Measurements from ENCODE around the gene MGME1. TPM values are rescaled to one million over a fixed set of nuclear protein-coding genes. Genes with fewer than 3 reads are reported as not detected.

Gene MGME1
- total RNA-seq, 1 experiment from 2014 or later, result 15.1 TPM

GRCh38 chr20:17967521-17968365 is 1.1 kb upstream of the MGME1 start:
- Histone ChIP-seq H3K9ac (ENCODE audit: low read length) (peak overlapping the region; percentile 99), H3K36me3 (ENCODE audit: low read depth, low read length) (peaks cover 47% of the 10 kb centered on the region), H3K4me3 (ENCODE audit: low read length) (peak overlapping the region; percentile 74), H3K79me2 (ENCODE audit: low read length) (peaks cover 98% of the 10 kb centered on the region), H3F3A (ENCODE audit: low read length, unreplicated experiment) (no peaks in the 10 kb centered on the region), H3K27me3 (ENCODE audit: low read length) (no peaks in the 10 kb centered on the region), H3K4me2 (ENCODE audit: low read length) (peak overlapping the region; percentile 89), H3K4me1 (ENCODE audit: insufficient read depth, low read length) (peaks cover 59% of the 10 kb centered on the region), H3K9me2 (replicated peaks; ENCODE audit: low read length) (no peaks in the 10 kb centered on the region), H4K20me1 (ENCODE audit: low read length) (peaks cover 66% of the 10 kb centered on the region), H3K27ac (ENCODE audit: low read length) (peak overlapping the region; percentile 95), H3K9me3 (ENCODE audit: low read length) (no peaks in the 10 kb centered on the region), H2AFZ (ENCODE audit: low read length) (peak overlapping the region; percentile 33; the same call in 1 of the 2 replicates)
- DNase-seq (peak; percentile 49), ATAC-seq (no peak; the same call in 1 of the 2 replicates)
- intact Hi-C loops (cut with micrococcal nuclease), result loop anchor here (1.0 to 10.0 kb wide), 4 partner anchors 26 to 409 kb away; partner anchors contain the start of genes OVOL2 and ZNF133
- BruUV-seq (replicated peaks), result TSS peak; percentile 48
- ChIA-PET POLR2A (ENCODE audit: unreplicated experiment) (interaction anchor here (0.7 kb wide), 1 partner anchor 41 kb away, joined by 4 read pairs; no protein-coding TSS in a partner anchor), CTCF (interaction anchor here (1.0 to 1.3 kb wide), 2 partner anchors 23 to 25 kb away, joined by 3 to 7 read pairs; no protein-coding TSS in a partner anchor)
- TF ChIP-seq EZH2phosphoT487 (IDR thresholded peaks at IDR 0.05; ENCODE audit: borderline replicate concordance, low read length) (no peak), EZH2 (IDR thresholded peaks at IDR 0.05; ENCODE audit: low read length, unreplicated experiment) (no peak), CTCF (conservative IDR thresholded peaks at IDR 0.05; ENCODE audit: low read depth, low read length) (no peak)

- DNase-seq (peak; percentile 51), ATAC-seq (peak; percentile 29)
- Histone ChIP-seq H3K4me3 (ENCODE audit: low read length) (peak overlapping the region; percentile 74), H3K9me3 (ENCODE audit: low read length) (no peaks in the 10 kb centered on the region), H4K20me1 (ENCODE audit: low read length) (peaks cover 49% of the 10 kb centered on the region), H3K9me2 (replicated peaks; ENCODE audit: low read length) (no peaks in the 10 kb centered on the region), H3K79me2 (ENCODE audit: low read length) (peaks cover 98% of the 10 kb centered on the region), H3K4me2 (ENCODE audit: low read length) (peak overlapping the region; percentile 89), H3K27me3 (ENCODE audit: low read length) (no peaks in the 10 kb centered on the region), H3K9ac (ENCODE audit: low read length) (peak overlapping the region; percentile 99), H3K4me1 (ENCODE audit: insufficient read depth, low read length) (peaks cover 55% of the 10 kb centered on the region), H3K27ac (ENCODE audit: low read length) (peak overlapping the region; percentile 95), H3K36me3 (ENCODE audit: low read depth, low read length) (peaks cover 31% of the 10 kb centered on the region), H2AFZ (ENCODE audit: low read length) (peak overlapping the region; percentile 85), H3F3A (ENCODE audit: low read length, unreplicated experiment) (no peaks in the 10 kb centered on the region)
- CTCF ChIA-PET, result interaction anchor here (0.5 to 0.6 kb wide), 3 partner anchors 13 to 287 kb away, joined by 3 to 5 read pairs (median 5); partner anchors contain the start of gene RRBP1
- intact Hi-C loops (cut with micrococcal nuclease), result loop anchor here (10.0 kb wide), 1 partner anchor 315 kb away; the partner anchor contains the start of gene ZNF133
- TSS peak; percentile 44 for BruUV-seq (replicated peaks)
- POLR2A ChIA-PET (ENCODE audit: unreplicated experiment), result no interaction called here
- TF ChIP-seq EZH2phosphoT487 (IDR thresholded peaks at IDR 0.05; ENCODE audit: borderline replicate concordance, low read length), result no peak
- TF ChIP-seq EZH2 (IDR thresholded peaks at IDR 0.05; ENCODE audit: low read length, unreplicated experiment), result no peak
- no peak for TF ChIP-seq CTCF (conservative IDR thresholded peaks at IDR 0.05; ENCODE audit: low read depth, low read length)
These were observed 563 bp downstream of the MGME1 start for GRCh38 chr20:17969278-17969883.
